Measurements from ENCODE around the gene RGS6.
A peak's percentile ranks its signal among the peaks of the same experiment; 100 is the strongest.

RGS6 gene

DNA sequence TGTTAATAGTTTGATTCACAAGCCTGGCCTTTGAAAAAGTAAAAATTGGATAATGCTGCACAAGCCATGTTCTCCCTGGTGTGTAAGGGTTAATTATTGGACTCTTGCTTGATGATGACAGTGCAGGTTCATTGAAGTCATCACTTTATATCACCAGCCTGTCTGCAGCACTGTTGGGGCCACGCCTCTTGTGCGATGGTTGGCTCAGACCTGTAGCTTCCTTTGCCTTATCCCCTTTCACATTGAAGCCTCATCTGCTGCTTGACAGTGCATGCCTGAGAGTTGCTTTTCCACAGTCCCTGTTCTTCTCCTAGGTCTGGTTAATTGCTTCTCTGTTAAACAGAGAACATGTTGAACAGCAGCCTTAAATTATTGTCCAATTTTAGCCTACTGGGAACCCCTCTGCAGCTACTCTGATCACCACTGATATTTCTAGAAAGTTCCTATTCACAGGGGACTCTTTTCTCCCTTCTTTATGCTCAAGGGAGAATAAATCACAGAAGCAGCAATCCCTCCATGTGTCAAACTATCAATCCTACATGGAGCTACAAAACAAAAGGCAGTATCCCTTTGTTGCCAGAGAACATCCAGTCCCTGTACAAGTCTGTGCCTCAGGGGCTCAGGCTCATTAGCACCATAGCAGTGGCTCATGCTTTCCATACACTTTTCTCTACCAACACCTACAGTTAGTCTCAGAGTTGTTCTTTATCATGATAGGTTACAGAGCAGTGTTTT, 322.1 kb downstream of the RGS6 start:
- FAIRE-seq, result no peak

DNA sequence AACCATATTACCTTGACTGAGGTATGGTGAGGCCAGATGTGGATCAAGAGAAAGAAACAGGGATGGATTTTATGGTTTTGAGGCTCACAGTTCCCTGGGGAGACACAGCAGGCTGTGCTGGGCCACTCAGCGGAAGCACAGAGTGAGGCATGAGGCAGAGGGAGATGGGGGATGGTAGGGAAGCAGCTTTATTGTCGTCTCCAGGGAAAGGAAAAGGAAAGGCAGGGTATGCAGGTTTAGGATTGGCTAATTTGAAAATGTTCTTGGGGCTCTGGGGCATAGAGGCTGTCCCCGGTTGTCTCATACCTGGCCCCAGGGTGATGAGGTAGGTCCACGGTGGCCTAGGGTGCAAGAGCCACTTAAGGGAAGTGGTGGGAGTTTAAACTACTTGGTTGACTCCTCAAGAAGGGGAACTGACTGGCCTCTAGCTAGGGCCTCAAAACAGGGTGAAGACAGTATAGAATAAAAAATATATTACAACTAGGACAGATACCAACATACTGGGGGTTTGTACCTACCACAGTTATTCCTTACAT, 322.8 kb downstream of the RGS6 start:
- no peak for FAIRE-seq

DNA sequence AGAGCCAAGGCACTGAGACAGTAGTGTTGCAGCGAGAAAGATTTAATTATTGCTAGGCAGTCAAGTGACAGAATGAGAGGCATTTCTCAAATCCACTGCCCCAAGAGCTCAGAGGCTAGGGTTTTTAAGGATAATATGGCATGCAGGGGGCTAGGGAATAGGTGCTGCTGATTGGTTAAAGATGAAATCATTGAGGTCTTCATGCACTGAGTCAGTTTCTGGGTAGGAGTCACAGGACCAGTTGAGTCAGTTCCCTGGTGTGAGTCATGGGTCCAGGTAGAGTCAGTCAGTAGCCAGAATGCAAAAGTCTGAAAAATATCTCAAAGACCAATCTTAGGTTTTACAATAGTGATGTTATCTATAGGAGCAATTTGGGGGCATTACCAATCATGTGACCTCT, 323.8 kb downstream of the RGS6 start:
- no peak for FAIRE-seq

DNA sequence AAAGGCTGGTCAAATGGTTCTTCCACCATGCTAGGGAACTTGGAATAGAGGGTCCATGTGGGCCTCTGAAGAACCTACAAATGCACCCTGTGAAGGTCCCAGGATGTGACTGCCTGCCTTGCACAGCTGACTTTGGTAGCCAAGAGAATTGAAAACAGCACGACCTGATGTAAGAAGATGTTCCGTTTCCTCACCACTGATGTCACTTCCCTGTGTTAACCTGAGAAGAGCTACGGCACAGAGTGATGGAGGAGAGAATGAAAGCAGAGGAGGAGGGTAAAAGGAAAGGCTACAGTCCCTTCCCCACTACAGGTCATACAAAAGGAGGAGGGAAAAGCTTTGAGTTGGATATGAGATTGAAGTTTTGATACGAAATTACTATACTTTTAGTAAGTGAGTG, 328.8 kb downstream of the RGS6 start:
- no peak for FAIRE-seq

- no peak for FAIRE-seq
These were observed 330.5 kb downstream of the RGS6 start for GRCh38 chr14:72262771-72263170.

DNA sequence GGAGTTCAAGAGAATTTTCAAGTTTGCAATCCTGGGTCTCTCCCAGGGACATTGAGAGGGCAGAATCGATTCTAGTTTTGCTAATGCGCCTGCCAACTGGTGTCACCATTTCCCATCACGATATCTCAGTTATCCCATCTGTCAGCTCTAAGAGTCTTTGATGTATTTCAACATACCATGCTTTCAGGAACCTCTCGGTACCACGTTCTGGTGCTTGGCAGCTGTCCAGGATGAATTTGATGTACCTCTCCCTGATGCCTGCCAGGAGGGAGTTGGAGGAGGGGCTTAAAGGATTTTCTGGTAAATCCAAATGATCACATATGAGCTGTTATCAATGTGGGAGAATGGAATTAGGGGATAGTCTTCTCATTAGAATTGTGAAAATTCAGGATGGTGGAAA, 332.5 kb downstream of the RGS6 start:
- FAIRE-seq, result no peak

- FAIRE-seq, result no peak
These were observed 338.0 kb downstream of the RGS6 start for GRCh38 chr14:72270147-72270727.

GRCh38 chr14:72270749-72271148, 338.5 kb downstream of the RGS6 start:
- FAIRE-seq, result no peak

DNA sequence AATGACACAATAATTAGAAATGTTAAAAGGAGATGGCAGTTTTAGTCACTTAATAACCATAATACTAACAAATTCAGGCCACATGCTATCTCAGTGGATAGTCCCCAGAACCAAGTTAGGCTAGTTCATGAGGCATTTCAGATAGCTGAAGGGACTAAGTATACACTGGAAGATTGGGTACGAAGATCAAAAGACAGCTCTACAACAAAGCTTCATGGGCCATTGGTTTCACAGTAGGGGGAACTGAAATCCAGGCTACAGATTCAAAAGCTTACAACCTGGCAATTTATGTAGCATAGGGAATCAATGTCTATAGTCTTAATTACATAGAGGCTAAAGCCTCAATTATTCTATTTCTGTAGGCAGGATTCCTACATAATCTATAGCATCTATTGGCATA, 343.0 kb downstream of the RGS6 start:
- FAIRE-seq, result no peak

GRCh38 chr14:72278316-72278715, 346.1 kb downstream of the RGS6 start:
- no peak for FAIRE-seq

- FAIRE-seq, result no peak
These were observed 351.9 kb downstream of the RGS6 start for GRCh38 chr14:72284176-72284575.

DNA sequence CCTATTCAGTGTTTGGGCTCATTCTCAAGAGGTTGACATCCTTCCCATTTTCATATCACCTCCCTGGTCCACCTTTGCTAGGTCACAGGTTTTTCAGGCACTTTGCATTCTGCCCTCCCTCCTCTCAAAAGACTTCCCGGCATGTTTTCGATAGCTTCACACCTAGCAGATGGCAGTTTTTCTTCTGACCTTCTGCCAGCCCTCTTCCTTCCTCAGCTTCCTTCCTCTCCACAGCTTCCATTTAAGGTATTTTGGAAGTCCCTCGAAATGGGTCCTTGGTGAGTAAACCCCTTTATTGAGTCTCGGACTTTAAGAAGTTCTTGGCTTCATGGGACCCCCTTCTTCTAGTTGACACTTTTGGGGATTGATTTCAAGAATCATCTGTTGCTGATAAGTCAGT, 358.0 kb downstream of the RGS6 start:
- FAIRE-seq, result no peak

DNA sequence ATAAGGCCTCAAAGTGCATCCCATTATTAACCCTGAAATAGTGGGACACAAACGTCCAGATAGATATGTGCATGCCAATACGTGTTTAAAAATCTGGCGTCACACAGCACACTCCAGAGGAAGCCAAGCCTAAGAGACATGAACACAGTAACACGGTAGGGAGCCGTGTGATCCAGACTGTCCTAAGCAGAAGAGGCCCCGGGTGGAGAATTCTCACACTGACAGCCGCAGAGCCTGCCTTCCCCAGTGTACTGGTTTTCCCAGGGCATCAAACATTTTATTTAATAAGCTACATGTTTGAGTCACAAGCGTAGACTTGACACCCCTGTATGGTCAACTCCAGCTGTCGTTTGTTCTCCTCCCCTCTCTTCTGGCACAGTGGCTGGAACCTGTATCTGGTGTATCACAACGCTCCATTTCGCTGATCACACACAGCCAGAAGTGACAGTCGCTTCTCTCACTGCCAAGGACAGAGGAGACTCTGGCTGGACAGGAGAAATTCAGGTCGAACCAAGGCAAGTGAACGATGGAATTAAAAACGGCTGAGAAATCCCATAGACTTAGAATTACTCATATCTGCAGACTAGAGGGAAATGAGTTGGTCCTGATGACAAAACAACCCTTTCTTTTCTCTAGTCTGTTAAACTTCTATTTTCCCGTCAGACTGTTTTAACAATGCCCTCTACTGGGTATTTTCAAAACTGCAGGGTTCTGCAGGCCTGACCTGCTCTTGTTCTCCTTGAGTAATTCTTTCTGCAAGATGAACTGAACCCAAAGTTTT, 359.9 kb downstream of the RGS6 start:
- peak; percentile 68 for FAIRE-seq

GRCh38 chr14:72292689-72293024, 360.4 kb downstream of the RGS6 start:
- FAIRE-seq, result no peak

DNA sequence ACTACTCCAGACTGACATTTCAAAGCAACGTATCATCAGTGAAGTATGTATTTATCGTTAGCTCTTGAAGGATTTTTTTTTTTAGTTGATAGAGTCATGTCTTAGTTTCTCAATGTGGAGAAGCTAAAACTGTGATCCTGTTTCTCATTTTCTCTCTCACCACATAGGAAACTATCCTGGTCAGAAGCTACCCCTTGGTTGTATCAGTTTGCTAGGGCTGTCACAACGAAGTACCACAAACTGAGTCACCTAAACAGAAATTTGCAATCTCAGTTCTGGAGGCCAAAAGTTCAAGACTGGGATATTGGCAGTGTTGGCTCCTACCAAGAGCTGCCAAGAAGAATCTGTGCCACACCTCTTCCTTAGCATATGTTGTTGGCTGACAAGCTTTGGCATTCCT, 369.1 kb downstream of the RGS6 start:
- no peak for FAIRE-seq

GRCh38 chr14:72303930-72304329, 371.7 kb downstream of the RGS6 start:
- FAIRE-seq, result no peak

DNA sequence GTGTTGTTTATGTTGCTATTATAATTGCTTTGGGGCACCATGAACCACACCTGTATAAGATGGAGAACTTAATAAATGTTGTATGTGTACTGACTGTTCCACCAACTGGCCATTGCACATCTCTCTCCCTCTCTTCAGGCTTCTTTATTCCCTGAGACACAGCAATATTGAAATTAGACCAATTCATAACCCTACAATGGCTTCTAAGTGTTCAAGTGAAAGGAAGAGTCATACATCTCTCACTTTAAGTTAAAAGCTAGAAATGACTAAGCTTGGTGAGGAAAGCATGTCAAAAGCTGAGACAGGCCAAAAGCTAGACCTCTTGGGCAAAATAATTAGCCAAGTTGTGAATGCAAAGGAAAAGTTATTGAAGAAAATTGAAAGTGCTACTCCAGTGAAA, 373.3 kb downstream of the RGS6 start:
- no peak for FAIRE-seq

DNA sequence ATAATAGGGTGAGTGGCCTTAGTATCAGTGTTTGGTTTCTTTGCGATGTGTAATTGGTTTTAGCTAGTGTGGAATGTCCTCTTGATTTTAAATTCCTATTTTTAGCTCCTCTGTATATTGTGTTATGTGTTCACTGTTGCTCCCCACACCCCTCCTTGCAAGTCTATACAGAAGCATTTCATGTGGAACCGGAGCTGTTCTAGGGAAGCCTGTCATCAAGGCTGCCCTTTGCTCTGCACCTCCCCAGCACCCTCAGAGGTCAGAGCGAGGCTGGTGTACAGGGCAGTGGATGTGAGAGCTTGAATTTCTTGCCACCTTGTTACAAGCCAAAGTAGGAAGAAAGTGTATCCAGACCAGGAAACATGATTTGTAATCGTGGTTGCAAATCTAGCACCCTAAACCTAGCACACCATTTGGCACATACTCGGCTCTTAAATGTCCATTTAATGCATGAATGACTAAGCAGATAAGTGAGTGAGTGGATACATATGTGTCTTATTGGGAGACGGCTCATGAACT, 376.8 kb downstream of the RGS6 start:
- FAIRE-seq, result no peak

DNA sequence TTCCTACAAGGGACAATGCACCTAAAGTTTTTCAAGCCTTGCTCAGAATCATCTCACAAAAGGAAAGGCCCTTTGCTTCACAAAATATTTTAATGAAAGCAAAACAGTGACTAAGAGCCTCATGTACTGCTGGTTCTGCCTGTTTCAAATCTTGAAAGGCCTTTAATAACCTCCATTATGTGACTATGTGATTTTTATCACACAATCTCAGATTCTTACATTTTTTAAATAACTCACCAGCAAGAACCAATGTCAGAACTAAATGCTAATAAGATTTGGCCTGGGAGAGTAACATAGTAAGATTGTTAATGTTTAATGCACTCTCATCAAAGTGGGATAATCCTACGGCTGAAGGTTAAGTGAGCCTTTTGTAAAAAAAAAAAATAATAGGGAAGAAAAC, 378.9 kb downstream of the RGS6 start:
- no peak for FAIRE-seq

- no peak for FAIRE-seq
These were observed 379.3 kb downstream of the RGS6 start for GRCh38 chr14:72311516-72311915.

- FAIRE-seq, result no peak
These were observed 382.7 kb downstream of the RGS6 start for GRCh38 chr14:72314808-72315435.

DNA sequence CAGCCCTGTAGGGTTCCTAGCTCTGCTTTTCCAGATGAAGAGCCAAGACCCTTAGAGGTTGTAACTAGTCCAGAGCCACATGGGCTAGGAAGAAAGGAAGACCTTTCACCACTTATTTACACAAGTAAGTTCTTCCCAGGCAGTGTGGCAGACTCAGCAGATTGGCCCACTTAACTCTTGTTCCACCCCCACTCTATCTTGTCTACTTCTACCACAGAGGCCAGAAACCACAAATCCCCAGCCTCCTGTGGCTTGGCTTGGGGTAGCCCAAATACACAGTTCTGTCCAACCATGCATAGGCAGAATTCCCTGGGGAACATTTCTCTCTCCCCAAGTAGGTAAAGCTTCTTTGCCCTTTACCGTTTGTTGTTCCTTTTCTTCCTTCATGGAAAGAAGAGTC, 383.5 kb downstream of the RGS6 start:
- FAIRE-seq, result no peak

DNA sequence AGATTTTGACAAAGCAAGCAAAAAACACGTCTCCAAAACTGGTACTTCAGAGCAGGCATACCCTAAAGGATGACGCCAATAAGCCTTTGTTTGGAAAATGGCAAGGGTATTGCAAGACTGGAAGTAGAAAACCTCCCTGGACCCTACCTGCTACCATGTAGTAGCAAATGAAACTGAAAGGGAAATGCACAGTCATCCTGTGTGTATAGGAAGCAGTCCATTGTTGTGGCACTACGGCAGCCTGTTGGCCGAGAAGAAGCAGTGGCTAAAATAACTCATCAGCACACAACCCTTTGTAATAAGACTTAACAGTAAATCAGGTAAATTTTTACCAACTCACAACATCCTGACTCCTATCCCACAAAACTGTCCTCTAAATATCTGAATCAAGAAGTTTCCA, 386.4 kb downstream of the RGS6 start:
- FAIRE-seq, result no peak

All from islet of Langerhans (tissue), 1 donor.